IPS-18a (cell line): Measurements from ENCODE around the gene IQSEC3.

Source experiments
- H3K27ac ChIP-seq: one replicate; pipeline ENCODE4 v1.5.1; 2013; ENCODE audit warnings: low read length
- H3K27me3 ChIP-seq: one replicate; pipeline ENCODE4 v1.6.1; 2013; ENCODE audit warnings: mild to moderate bottlenecking, low read length; ENCODE audit not compliant: control insufficient read depth, insufficient read depth
- H3K36me3 ChIP-seq: one replicate; pipeline ENCODE4 v1.6.1; 2013; ENCODE audit warnings: low read depth, low read length; ENCODE audit not compliant: control insufficient read depth
- H3K4me1 ChIP-seq: one replicate; pipeline ENCODE4 v1.6.1; 2013; ENCODE audit warnings: low read depth, low read length; ENCODE audit not compliant: control insufficient read depth
- H3K4me3 ChIP-seq: one replicate; pipeline ENCODE4 v1.5.1; 2013; ENCODE audit warnings: low read length
- H3K9ac ChIP-seq: one replicate; pipeline ENCODE4 v1.6.1; 2013; ENCODE audit warnings: mild to moderate bottlenecking, low read length, moderate library complexity
- H3K9me3 ChIP-seq: one replicate; pipeline ENCODE4 v1.6.1; 2013; ENCODE audit warnings: low read depth, low read length; ENCODE audit not compliant: control insufficient read depth

Gene IQSEC3

DNA sequence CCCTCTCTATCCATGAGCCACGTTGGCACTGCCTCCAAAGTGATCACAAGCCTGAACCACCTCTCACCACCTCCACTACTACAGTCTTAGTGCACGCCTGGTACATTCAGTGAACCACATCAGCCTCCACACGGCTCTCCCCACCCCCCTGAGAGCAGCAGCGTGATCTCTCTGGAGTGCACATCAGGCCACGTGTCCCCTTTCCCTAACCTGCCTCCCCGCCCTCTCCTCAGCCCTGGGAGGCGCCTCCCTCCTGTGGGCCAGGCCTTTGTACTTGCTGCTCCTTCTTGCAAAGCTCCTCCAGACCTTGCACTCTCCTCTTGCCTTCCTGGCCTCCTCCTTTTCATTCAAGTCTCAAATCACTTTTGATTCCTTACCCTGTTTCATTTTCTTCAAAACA is 97.6 kb downstream of the IQSEC3 start:
- Histone ChIP-seq H3K9me3 (no peaks in the 10 kb centered on the region), H3K27me3 (no peaks in the 10 kb centered on the region), H3K4me3 (no peak overlapping the region), H3K9ac (no peak overlapping the region), H3K36me3 (no peaks in the 10 kb centered on the region), H3K4me1 (peaks cover 16% of the 10 kb centered on the region), H3K27ac (no peak overlapping the region)

GRCh38 chr12:165862-166368 is 99.3 kb downstream of the IQSEC3 start:
- Histone ChIP-seq H3K9me3 (no peaks in the 10 kb centered on the region), H3K9ac (no peak overlapping the region), H3K27ac (no peak overlapping the region), H3K27me3 (no peaks in the 10 kb centered on the region), H3K36me3 (no peaks in the 10 kb centered on the region), H3K4me3 (no peak overlapping the region), H3K4me1 (peaks cover 29% of the 10 kb centered on the region)

DNA sequence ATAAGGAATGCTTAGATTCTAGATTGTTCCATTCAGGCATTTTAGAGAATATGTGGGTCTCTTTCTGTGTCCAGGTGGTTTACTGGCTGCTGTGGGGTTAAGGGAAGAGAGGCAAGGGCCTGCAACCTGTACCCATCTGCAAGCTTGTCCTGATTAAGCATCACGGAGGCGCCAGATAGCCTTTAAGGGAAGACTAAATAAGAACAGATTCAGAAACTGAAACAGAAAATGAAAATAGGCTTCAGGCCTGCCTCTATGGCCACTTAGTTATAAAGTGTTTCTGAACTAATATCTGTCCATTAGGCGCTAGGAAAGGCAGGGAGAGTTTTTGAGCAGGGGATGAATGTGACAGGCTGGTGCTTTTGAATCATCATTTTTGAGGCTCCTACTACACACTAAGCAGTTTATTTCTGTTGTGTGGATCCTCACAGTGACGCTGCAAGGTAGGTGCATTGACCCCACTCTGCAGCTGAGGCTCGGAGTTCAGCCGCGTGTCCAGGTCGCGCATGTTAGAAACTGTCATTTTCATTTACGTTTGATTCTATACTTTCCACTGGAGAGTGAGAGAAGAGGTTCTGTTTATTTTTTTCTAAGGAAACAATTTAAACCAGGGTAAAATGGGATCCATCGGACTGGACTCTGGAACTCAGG is 100.0 kb downstream of the IQSEC3 start:
- Histone ChIP-seq H3K9me3 (no peaks in the 10 kb centered on the region), H3K4me1 (peaks cover 29% of the 10 kb centered on the region), H3K27me3 (no peaks in the 10 kb centered on the region), H3K36me3 (no peaks in the 10 kb centered on the region), H3K27ac (no peak overlapping the region), H3K9ac (no peak overlapping the region), H3K4me3 (no peak overlapping the region)

GRCh38 chr12:167959-168600 is 101.5 kb downstream of the IQSEC3 start:
- H3K9me3 ChIP-seq: no peaks in the 10 kb centered on the region
- no peaks in the 10 kb centered on the region for H3K36me3 ChIP-seq
- H3K4me3 ChIP-seq: no peak overlapping the region
- H3K9ac ChIP-seq: no peak overlapping the region
- H3K4me1 ChIP-seq: peaks cover 29% of the 10 kb centered on the region
- no peaks in the 10 kb centered on the region for H3K27me3 ChIP-seq
- H3K27ac ChIP-seq: no peak overlapping the region

- H3K9ac ChIP-seq: no peak overlapping the region
- no peaks in the 10 kb centered on the region for H3K27me3 ChIP-seq
- peaks cover 27% of the 10 kb centered on the region for H3K4me1 ChIP-seq
- no peak overlapping the region for H3K4me3 ChIP-seq
- H3K27ac ChIP-seq: no peak overlapping the region
- H3K36me3 ChIP-seq: no peaks in the 10 kb centered on the region
- H3K9me3 ChIP-seq: no peaks in the 10 kb centered on the region
Observed at GRCh38 chr12:168763-169525, 102.4 kb downstream of the IQSEC3 start.

DNA sequence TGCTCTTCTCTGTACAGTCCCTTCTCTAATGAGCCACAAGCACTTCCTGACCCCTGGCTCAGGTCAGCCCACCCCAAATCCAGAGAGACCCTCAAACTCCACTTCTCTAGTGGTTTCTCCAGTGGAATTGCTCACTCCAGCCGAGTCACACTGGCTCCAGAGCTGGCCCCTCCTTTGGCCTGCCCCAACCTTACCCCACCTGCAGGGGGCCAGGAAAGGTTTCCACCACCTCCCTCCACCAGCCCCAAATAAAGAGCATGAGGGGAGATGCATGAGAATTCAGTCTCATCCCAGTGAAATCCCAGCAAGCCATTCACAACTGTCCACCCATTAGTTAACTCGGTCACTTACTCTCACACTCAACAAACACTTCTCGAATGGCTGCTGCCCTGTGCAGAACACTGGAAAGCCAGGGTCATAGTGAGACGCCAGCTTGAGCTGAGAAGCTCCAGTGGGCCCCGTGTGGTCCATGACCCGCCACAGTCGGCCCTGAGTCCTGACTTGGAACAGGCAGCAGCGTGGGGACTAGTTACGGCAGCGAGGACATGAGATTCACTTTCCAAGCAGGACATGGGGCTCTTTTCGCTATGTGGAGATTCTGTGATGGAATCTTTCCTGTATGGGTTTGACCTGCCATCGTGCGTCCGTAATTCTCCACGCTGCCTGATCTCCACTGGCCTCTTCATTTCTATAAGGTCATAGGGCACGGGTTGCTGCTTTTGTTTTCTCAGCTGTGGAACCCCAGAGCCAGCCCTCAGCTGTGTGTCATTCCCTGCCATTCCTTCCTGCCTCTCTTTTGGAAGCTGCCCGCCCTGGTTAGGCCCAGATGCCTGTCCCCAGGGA is 103.2 kb downstream of the IQSEC3 start:
- Histone ChIP-seq H3K4me1 (peaks cover 21% of the 10 kb centered on the region), H3K27me3 (no peaks in the 10 kb centered on the region), H3K4me3 (no peak overlapping the region)

GRCh38 chr12:170371-171225 is 104.0 kb downstream of the IQSEC3 start:
- Histone ChIP-seq H3K4me1 (peaks cover 21% of the 10 kb centered on the region), H3K27ac (no peak overlapping the region), H3K9ac (no peak overlapping the region), H3K4me3 (no peak overlapping the region), H3K9me3 (no peaks in the 10 kb centered on the region), H3K36me3 (no peaks in the 10 kb centered on the region), H3K27me3 (no peaks in the 10 kb centered on the region)

More for the DNA sequence above, 103.2 kb downstream of the IQSEC3 start:
- H3K9ac ChIP-seq: no peak overlapping the region
- H3K27ac ChIP-seq: no peak overlapping the region
- H3K9me3 ChIP-seq: no peaks in the 10 kb centered on the region
- no peaks in the 10 kb centered on the region for H3K36me3 ChIP-seq

GRCh38 chr12:171276-171675 is 104.7 kb downstream of the IQSEC3 start:
- Histone ChIP-seq H3K27me3 (no peaks in the 10 kb centered on the region), H3K4me1 (peaks cover 21% of the 10 kb centered on the region), H3K9ac (no peak overlapping the region), H3K9me3 (no peaks in the 10 kb centered on the region), H3K4me3 (no peak overlapping the region), H3K27ac (no peak overlapping the region), H3K36me3 (no peaks in the 10 kb centered on the region)

GRCh38 chr12:171743-172676 is 105.4 kb downstream of the IQSEC3 start:
- H3K9me3 ChIP-seq: no peaks in the 10 kb centered on the region
- peaks cover 21% of the 10 kb centered on the region for H3K4me1 ChIP-seq
- H3K27me3 ChIP-seq: no peaks in the 10 kb centered on the region
- H3K36me3 ChIP-seq: no peaks in the 10 kb centered on the region
- H3K4me3 ChIP-seq: no peak overlapping the region
- H3K27ac ChIP-seq: no peak overlapping the region
- no peak overlapping the region for H3K9ac ChIP-seq

GRCh38 chr12:172732-173161 is 106.2 kb downstream of the IQSEC3 start:
- H3K4me3 ChIP-seq: no peak overlapping the region

More at GRCh38 chr12:172732-173161, 106.2 kb downstream of the IQSEC3 start:
- no peaks in the 10 kb centered on the region for H3K9me3 ChIP-seq
- no peaks in the 10 kb centered on the region for H3K36me3 ChIP-seq
- peaks cover 21% of the 10 kb centered on the region for H3K4me1 ChIP-seq
- no peak overlapping the region for H3K9ac ChIP-seq
- no peak overlapping the region for H3K27ac ChIP-seq
- no peaks in the 10 kb centered on the region for H3K27me3 ChIP-seq
